Ishikawa (cell line): Measurements from ENCODE around the gene FBXO28.

Experiments
- CEBPB ChIP-seq: IDR thresholded peaks from 2 replicates; pipeline ENCODE4 v1.6.1; 2012
- CREB1 ChIP-seq: IDR thresholded peaks from 2 replicates; pipeline ENCODE4 v1.6.1; 2012; ENCODE audit warnings: low read depth
- EGR1 ChIP-seq: IDR thresholded peaks from 2 replicates; pipeline ENCODE4 v1.6.1; 2012
- EP300 ChIP-seq: IDR thresholded peaks from 2 replicates; pipeline ENCODE4 v1.6.1; 2012; ENCODE audit warnings: borderline replicate concordance
- FOXM1 ChIP-seq: IDR thresholded peaks from 2 replicates; pipeline ENCODE4 v1.6.1; 2012; ENCODE audit warnings: low read depth, borderline replicate concordance
- NFIC ChIP-seq: IDR thresholded peaks from 2 replicates; pipeline ENCODE4 v1.6.1; 2012
- RAD21 ChIP-seq: IDR thresholded peaks from 2 replicates; pipeline ENCODE4 v1.6.1; 2012; ENCODE audit warnings: low read depth
- TAF1 ChIP-seq: IDR thresholded peaks from 2 replicates; pipeline ENCODE4 v1.6.1; 2012; ENCODE audit warnings: low read depth, mild to moderate bottlenecking
- TCF12 ChIP-seq: IDR thresholded peaks from 2 replicates; pipeline ENCODE4 v1.6.1; 2012; ENCODE audit warnings: low read depth
- TEAD4 ChIP-seq: IDR thresholded peaks from 2 replicates; pipeline ENCODE4 v1.6.1; 2012
- YY1 ChIP-seq: IDR thresholded peaks from 2 replicates; pipeline ENCODE4 v1.6.1; 2012; ENCODE audit warnings: low read depth
- ZBTB7A ChIP-seq: IDR thresholded peaks from 2 replicates; pipeline ENCODE4 v1.6.1; 2012; ENCODE audit warnings: low read depth
- TF ChIP-seq, protein P1 (sequence below): IDR thresholded peaks from 2 replicates; pipeline ENCODE4 v1.6.1; 2012
- TF ChIP-seq, protein P2 (sequence below): IDR thresholded peaks from 2 replicates; pipeline ENCODE4 v1.6.1; 2012; ENCODE audit warnings: low read depth, mild to moderate bottlenecking
- TF ChIP-seq, protein P3 (sequence below): IDR thresholded peaks from 2 replicates; pipeline ENCODE4 v1.6.1; 2012

The FBXO28 gene

DNA sequence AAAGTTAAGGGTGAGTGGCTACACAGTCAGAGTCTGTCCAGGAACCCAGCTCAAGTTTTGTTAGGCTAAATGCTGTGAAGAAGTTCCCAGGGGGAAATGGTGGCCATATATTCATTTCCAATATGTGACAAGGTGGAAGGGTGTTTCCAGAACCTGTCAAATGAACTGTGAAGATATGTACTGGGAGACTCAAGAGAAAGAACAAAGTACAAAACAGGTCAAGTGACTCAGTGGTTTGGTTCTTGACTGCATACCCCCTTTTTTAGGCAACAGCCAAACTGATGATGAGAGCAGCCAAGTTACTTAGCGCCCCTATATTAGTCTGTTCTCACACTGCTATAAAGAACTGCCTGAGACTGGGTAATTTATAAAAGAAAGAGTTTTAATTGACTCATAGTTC is 18.6 kb upstream of the FBXO28 start:
- TF ChIP-seq ZBTB7A (no peak), EGR1 (no peak), RAD21 (no peak), TEAD4 (no peak), CEBPB (no peak), EP300 (no peak), NFIC (no peak), CREB1 (no peak), TAF1 (no peak), YY1 (no peak), TCF12 (no peak), FOXM1 (no peak)
- TF ChIP-seq, protein P1, sequence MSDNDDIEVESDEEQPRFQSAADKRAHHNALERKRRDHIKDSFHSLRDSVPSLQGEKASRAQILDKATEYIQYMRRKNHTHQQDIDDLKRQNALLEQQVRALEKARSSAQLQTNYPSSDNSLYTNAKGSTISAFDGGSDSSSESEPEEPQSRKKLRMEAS, result no peak
- TF ChIP-seq, protein P2, sequence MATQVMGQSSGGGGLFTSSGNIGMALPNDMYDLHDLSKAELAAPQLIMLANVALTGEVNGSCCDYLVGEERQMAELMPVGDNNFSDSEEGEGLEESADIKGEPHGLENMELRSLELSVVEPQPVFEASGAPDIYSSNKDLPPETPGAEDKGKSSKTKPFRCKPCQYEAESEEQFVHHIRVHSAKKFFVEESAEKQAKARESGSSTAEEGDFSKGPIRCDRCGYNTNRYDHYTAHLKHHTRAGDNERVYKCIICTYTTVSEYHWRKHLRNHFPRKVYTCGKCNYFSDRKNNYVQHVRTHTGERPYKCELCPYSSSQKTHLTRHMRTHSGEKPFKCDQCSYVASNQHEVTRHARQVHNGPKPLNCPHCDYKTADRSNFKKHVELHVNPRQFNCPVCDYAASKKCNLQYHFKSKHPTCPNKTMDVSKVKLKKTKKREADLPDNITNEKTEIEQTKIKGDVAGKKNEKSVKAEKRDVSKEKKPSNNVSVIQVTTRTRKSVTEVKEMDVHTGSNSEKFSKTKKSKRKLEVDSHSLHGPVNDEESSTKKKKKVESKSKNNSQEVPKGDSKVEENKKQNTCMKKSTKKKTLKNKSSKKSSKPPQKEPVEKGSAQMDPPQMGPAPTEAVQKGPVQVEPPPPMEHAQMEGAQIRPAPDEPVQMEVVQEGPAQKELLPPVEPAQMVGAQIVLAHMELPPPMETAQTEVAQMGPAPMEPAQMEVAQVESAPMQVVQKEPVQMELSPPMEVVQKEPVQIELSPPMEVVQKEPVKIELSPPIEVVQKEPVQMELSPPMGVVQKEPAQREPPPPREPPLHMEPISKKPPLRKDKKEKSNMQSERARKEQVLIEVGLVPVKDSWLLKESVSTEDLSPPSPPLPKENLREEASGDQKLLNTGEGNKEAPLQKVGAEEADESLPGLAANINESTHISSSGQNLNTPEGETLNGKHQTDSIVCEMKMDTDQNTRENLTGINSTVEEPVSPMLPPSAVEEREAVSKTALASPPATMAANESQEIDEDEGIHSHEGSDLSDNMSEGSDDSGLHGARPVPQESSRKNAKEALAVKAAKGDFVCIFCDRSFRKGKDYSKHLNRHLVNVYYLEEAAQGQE, result no peak
- TF ChIP-seq, protein P3, sequence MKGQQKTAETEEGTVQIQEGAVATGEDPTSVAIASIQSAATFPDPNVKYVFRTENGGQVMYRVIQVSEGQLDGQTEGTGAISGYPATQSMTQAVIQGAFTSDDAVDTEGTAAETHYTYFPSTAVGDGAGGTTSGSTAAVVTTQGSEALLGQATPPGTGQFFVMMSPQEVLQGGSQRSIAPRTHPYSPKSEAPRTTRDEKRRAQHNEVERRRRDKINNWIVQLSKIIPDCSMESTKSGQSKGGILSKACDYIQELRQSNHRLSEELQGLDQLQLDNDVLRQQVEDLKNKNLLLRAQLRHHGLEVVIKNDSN, result no peak

DNA sequence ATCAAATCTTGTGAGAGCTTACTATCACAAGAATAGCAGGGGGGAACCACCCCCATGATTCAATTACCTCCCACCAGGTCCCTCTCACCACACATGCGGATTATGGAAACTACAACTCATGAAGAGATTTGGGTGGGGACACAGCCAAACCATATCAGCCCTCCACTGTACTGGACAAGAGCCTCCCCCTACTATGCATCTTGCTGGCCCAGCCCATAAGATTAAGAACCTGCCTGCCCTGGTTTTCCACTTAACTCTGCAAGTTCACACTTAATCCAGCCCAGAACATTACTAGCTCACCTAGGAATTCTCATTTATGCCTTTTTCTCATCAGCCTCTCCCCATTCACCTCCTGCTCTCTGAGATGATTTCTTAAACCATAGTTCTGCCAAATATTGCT is 18.0 kb upstream of the FBXO28 start:
- TF ChIP-seq NFIC, result no peak
- no peak for TF ChIP-seq EP300
- TF ChIP-seq ZBTB7A, result no peak
- no peak for TF ChIP-seq TAF1
- TF ChIP-seq, protein P2, result no peak
- TF ChIP-seq TCF12, result no peak
- TF ChIP-seq TEAD4, result no peak
- no peak for TF ChIP-seq CEBPB
- TF ChIP-seq, protein P1, result no peak
- no peak for TF ChIP-seq EGR1
- TF ChIP-seq YY1, result no peak
- TF ChIP-seq FOXM1, result no peak
- TF ChIP-seq CREB1, result no peak

DNA sequence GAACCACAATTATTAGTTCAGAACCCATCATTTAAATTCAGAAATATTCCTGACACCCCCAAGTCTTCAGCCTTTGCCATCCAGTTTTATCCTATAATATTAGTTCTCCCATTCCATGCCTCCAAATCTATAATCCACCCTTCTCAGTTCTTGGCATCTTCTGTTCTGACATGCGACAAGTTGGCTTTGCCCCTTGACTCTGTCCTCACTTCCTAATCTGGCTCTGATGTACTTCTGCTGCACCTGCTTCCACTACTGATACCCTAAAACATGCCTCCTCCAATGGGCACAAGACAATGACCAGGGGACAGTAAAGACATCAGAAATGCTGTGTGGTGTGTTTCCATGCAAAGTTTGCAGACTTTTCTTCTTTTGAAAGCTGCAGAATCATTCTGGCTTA is 17.1 kb upstream of the FBXO28 start:
- TF ChIP-seq TCF12 (no peak), TEAD4 (no peak), TAF1 (no peak), CREB1 (no peak), EGR1 (no peak), YY1 (no peak)
- TF ChIP-seq, protein P1, result no peak

DNA sequence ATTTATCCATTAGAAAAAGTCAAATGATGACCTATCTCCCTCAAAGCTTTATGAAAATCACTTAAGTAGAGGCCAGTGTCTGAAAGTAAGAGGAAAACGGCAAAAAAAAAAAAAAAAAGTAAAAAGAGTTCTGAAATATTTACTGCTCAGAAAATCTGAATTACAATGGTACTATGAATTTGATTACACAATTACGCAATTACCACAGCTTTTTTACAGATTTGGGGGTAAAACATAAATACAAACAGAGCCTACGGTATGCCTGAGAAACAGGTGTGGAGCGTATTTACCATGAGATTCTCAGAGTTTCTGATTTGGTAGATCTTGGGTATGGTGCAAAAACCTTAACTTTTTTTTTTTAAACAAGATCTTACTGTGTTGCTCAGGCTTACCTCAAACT is 15.9 kb upstream of the FBXO28 start:
- TF ChIP-seq TEAD4 (no peak), CEBPB (0 out of 2 replicates have a peak, but pooled peaks have one; percentile 4)

DNA sequence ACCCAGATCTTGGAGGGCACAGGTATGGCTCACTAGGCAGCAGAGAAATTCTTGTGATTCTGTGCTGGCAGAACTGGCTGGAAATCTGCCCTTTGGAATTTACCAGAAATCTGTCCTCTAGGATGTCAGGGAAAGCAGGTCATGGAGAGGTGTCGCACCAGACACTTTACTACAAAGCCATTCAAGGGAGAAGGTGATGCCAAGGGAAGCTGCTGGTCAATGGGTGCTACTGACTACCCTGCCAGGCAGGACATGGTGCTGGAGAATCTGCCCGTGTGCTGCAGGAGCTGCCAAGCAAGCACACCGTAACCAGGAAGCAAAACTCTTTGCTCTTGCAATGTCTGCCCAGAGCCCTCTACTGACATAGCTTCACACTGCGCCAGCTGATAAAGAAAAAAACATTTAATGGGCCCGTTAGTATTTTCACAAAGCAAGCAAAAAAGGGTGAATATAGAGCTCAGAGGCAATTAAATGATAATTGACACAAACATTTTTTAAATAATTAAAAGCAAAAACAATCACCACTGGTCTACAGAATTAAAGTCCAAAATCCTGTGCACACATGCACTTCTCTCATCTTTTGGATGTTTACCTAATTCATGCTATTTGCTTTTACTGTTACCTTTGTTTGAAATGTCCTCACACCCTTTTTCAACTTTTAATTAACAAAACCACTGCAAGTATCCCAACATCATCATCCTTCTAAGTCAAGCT is 7.2 kb upstream of the FBXO28 start:
- TF ChIP-seq, protein P3, result no peak
- TF ChIP-seq RAD21, result peak; percentile 58

DNA sequence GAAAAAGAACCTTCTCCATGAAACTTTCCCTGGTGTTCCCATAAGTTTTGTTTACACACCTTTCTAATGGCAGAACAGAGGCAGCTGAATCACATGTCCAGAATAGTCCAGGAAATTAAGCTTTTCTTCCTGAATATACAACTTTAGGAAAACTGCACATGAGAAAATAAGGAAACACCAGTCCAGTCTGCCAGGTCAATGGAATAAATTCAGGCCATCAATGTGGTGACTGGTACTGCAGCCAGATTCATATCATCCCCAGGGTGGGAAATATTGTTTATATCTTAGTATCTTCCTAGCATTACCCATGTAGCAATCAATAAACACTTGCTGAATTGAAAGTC is 6.7 kb upstream of the FBXO28 start:
- TF ChIP-seq CREB1, result no peak
- no peak for TF ChIP-seq RAD21
- no peak for TF ChIP-seq TAF1
- TF ChIP-seq EP300, result no peak
- TF ChIP-seq, protein P2, result no peak
- no peak for TF ChIP-seq TEAD4
- TF ChIP-seq ZBTB7A, result no peak
